Hepatocyte (in vitro differentiated cells): ENCODE results near the gene PDCD4.

Source experiments
- EZH2phosphoT487 ChIP-seq: fragments of 200-600 bp; sonication (generic); IDR thresholded peaks from one replicate; pipeline ENCODE4 v1.6.1; 2018; ENCODE audit warnings: antibody characterized with exemption, mild to moderate bottlenecking, low read depth, moderate library complexity; ENCODE audit not compliant: unreplicated experiment, severe bottlenecking
- TF ChIP-seq, protein P1 (sequence below): fragments of 200-600 bp; sonication (generic); IDR thresholded peaks from 2 replicates; pipeline ENCODE4 v1.5.1; 2016; ENCODE audit warnings: antibody characterized with exemption, mild to moderate bottlenecking; ENCODE audit not compliant: poor library complexity

DNA sequence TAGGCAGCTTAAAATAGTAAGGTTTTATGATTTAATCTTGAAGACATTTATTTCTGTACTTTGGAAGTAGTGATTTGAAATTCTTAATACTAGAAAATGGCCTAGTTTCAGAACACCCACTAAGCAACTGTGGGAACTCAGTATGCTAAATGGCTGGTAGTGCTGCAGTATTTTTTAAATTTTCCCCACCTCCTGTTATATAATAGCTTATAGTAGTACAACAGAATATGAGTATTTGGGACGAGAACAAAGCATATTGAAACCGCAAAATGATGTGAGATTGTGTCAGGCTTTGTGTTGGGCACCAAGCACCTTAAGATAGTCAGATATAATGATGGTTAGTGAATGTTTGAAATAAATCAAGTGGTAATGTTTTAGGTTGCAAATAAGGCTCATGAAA lies 55.7 kb downstream of the PDCD4 start:
- no peak for TF ChIP-seq EZH2phosphoT487
- TF ChIP-seq, protein P1, sequence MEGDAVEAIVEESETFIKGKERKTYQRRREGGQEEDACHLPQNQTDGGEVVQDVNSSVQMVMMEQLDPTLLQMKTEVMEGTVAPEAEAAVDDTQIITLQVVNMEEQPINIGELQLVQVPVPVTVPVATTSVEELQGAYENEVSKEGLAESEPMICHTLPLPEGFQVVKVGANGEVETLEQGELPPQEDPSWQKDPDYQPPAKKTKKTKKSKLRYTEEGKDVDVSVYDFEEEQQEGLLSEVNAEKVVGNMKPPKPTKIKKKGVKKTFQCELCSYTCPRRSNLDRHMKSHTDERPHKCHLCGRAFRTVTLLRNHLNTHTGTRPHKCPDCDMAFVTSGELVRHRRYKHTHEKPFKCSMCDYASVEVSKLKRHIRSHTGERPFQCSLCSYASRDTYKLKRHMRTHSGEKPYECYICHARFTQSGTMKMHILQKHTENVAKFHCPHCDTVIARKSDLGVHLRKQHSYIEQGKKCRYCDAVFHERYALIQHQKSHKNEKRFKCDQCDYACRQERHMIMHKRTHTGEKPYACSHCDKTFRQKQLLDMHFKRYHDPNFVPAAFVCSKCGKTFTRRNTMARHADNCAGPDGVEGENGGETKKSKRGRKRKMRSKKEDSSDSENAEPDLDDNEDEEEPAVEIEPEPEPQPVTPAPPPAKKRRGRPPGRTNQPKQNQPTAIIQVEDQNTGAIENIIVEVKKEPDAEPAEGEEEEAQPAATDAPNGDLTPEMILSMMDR = no peak
